ENCODE results near the gene KIAA1210.

DNA sequence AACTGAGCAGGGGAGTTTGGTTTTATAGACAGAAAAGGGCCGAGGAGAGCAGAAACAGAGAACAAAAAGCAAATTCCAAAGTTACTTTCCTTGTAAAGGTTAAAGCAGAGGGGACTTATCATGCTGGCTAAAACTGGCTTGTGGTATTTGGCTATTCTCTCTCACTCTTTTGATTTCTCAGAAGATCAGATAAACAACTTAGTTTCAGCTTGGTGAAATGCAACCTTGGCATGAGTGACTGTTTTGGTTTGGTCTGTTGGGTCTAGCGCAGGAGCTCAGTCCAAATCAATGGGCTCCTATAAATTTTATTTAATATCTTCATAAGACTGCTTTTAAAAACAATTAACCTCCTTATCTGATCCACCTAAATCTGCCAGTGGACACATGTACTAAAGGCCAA is 47.3 kb upstream of the KIAA1210 start:
- TF ChIP-seq, protein P1, sequence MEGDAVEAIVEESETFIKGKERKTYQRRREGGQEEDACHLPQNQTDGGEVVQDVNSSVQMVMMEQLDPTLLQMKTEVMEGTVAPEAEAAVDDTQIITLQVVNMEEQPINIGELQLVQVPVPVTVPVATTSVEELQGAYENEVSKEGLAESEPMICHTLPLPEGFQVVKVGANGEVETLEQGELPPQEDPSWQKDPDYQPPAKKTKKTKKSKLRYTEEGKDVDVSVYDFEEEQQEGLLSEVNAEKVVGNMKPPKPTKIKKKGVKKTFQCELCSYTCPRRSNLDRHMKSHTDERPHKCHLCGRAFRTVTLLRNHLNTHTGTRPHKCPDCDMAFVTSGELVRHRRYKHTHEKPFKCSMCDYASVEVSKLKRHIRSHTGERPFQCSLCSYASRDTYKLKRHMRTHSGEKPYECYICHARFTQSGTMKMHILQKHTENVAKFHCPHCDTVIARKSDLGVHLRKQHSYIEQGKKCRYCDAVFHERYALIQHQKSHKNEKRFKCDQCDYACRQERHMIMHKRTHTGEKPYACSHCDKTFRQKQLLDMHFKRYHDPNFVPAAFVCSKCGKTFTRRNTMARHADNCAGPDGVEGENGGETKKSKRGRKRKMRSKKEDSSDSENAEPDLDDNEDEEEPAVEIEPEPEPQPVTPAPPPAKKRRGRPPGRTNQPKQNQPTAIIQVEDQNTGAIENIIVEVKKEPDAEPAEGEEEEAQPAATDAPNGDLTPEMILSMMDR (IDR thresholded peaks at IDR 0.05), result no peak
- TF ChIP-seq EP300 (IDR thresholded peaks at IDR 0.05) (no peak), POLR2A (IDR thresholded peaks at IDR 0.05) (no peak)

All from ovary (tissue), 3 donors.